Stimulated activated CD8-positive, alpha-beta memory T cell treated with anti-CD3 and anti-CD28 coated beads, Interleukin-4, amount 100 ng/mL, for 1 hour (primary cell): ENCODE measurements around the gene GRK5.

Experiments
- DNase-seq, 2 donors: peaks; one replicate each; pipeline ENCODE4 v3.0.0-alpha.2; 2020; ENCODE audit warnings: low read depth in 2 of 2, low spot score in 1 of 2

Gene GRK5

GRCh38 chr10:119398996-119399395, 191.6 kb downstream of the GRK5 start:
- DNase-seq = no peak

GRCh38 chr10:119399466-119399865, 192.1 kb downstream of the GRK5 start:
- no peak for DNase-seq

- DNase-seq = no peak
Measured at GRCh38 chr10:119401671-119402395, 194.5 kb downstream of the GRK5 start.

- DNase-seq = no peak
Measured at GRCh38 chr10:119403921-119404320, 196.6 kb downstream of the GRK5 start.

- no peak for DNase-seq
Measured at GRCh38 chr10:119404719-119405519, 197.5 kb downstream of the GRK5 start.

GRCh38 chr10:119405520-119405807, 198.1 kb downstream of the GRK5 start:
- no peak for DNase-seq

- no peak for DNase-seq
Measured at GRCh38 chr10:119406137-119406536, 198.8 kb downstream of the GRK5 start.

- no peak for DNase-seq
Measured at GRCh38 chr10:119406601-119407253, 199.4 kb downstream of the GRK5 start.

GRCh38 chr10:119407254-119407777, 199.9 kb downstream of the GRK5 start:
- DNase-seq = no peak

- DNase-seq = no peak
Measured at GRCh38 chr10:119408072-119408471, 200.7 kb downstream of the GRK5 start.

GRCh38 chr10:119408969-119409371, 201.6 kb downstream of the GRK5 start:
- no peak for DNase-seq

- no peak for DNase-seq
Measured at GRCh38 chr10:119409385-119409784, 202.0 kb downstream of the GRK5 start.

- DNase-seq = no peak
Measured at GRCh38 chr10:119409906-119410305, 202.5 kb downstream of the GRK5 start.

GRCh38 chr10:119410361-119411116, 203.2 kb downstream of the GRK5 start:
- no peak for DNase-seq

GRCh38 chr10:119412244-119413092, 205.1 kb downstream of the GRK5 start:
- no peak for DNase-seq

GRCh38 chr10:119413093-119413453, 205.7 kb downstream of the GRK5 start:
- DNase-seq = no peak

GRCh38 chr10:119413471-119414080, 206.2 kb downstream of the GRK5 start:
- DNase-seq = no peak

- DNase-seq = no peak
Measured at GRCh38 chr10:119414081-119414611, 206.8 kb downstream of the GRK5 start.

GRCh38 chr10:119415121-119415520, 207.8 kb downstream of the GRK5 start:
- no peak for DNase-seq
